ENCODE measurements around the gene KDF1.

The KDF1 gene

GRCh38 chr1:26938659-26939025, 21.6 kb downstream of the KDF1 start:
- Histone ChIP-seq H3K27ac (ENCODE audit: low read length) (no peak overlapping the region), H3K27me3 (ENCODE audit: insufficient read depth, low read length, poor library complexity) (no peaks in the 10 kb centered on the region), H3K36me3 (ENCODE audit: insufficient read depth, low read length) (peaks cover 74% of the 10 kb centered on the region), H3K79me2 (ENCODE audit: insufficient read depth, low read length) (peaks cover 53% of the 10 kb centered on the region), H3K9me3 (ENCODE audit: insufficient read depth, low read length, severe bottlenecking) (no peaks in the 10 kb centered on the region), H2AFZ (ENCODE audit: low read depth, low read length) (no peak overlapping the region), H3K4me2 (ENCODE audit: insufficient read depth, low read length) (no peak overlapping the region), H3K9ac (ENCODE audit: low read depth, low read length) (no peak overlapping the region), H3K4me3 (ENCODE audit: low read depth in 1 of 2, low read length in 2 of 2) (no peak overlapping the region), H3K4me1 (ENCODE audit: insufficient read depth, low read length) (no peaks in the 10 kb centered on the region), H4K20me1 (ENCODE audit: insufficient read depth, low read length) (peaks cover 36% of the 10 kb centered on the region)
- DNase-seq: no peak
- TF ChIP-seq CTCF (IDR thresholded peaks at IDR 0.05; ENCODE audit: borderline replicate concordance, extremely low read depth, low read length, poor library complexity, severe bottlenecking) (no peak), EZH2 (IDR thresholded peaks at IDR 0.05; ENCODE audit: borderline replicate concordance, low read depth, low read length, severe bottlenecking) (no peak)
- ATAC-seq (ENCODE audit: insufficient read depth, low read depth): no peak

DNA sequence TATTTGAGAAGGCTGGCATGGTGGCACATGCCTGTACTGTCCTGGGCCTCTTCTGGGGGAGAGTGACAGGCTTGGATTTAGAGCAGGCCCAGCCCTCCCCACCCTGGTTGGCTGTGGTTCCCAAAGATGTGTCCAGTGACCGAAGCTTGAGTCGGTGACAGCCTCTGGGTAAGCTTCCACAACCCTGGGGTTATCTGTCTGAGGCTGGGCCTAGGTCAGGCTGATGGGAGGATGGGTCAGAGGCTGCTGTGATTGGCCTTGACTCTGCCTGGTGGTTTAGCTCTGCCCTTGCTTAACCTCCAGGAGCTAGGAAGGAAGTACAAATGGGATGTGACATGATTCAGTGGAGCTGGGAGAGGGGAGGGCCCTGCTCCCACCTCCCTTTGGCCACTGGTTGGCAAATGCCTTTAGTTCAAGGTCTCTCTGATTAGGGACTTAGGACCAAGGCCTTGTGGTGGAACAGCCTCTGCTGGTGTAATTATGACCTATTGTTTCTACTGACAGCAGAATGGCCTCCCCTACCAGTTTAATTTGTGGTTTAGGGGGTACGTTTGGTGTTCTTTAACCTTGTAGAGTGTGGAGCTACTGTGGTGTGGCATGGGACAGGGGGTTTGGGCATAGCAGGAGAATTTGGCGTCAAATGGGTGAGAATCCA, 22.1 kb downstream of the KDF1 start:
- TF ChIP-seq CTCF (IDR thresholded peaks at IDR 0.05; ENCODE audit: borderline replicate concordance, extremely low read depth, low read length, poor library complexity, severe bottlenecking) (no peak), EZH2 (IDR thresholded peaks at IDR 0.05; ENCODE audit: borderline replicate concordance, low read depth, low read length, severe bottlenecking) (no peak)
- Histone ChIP-seq H3K27ac (ENCODE audit: low read length) (no peak overlapping the region), H2AFZ (ENCODE audit: low read depth, low read length) (no peak overlapping the region), H3K9me3 (ENCODE audit: insufficient read depth, low read length, severe bottlenecking) (no peaks in the 10 kb centered on the region), H3K9ac (ENCODE audit: low read depth, low read length) (no peak overlapping the region), H3K27me3 (ENCODE audit: insufficient read depth, low read length, poor library complexity) (no peaks in the 10 kb centered on the region), H4K20me1 (ENCODE audit: insufficient read depth, low read length) (peaks cover 36% of the 10 kb centered on the region), H3K36me3 (ENCODE audit: insufficient read depth, low read length) (peaks cover 74% of the 10 kb centered on the region), H3K4me3 (ENCODE audit: low read depth in 1 of 2, low read length in 2 of 2) (no peak overlapping the region), H3K79me2 (ENCODE audit: insufficient read depth, low read length) (peaks cover 57% of the 10 kb centered on the region), H3K4me1 (ENCODE audit: insufficient read depth, low read length) (no peaks in the 10 kb centered on the region), H3K4me2 (ENCODE audit: insufficient read depth, low read length) (no peak overlapping the region)
- ATAC-seq (ENCODE audit: insufficient read depth, low read depth) (no peak), DNase-seq (no peak)

GRCh38 chr1:26936823-26937222, 23.4 kb downstream of the KDF1 start:
- H3K4me3 ChIP-seq (ENCODE audit: low read depth in 1 of 2, low read length in 2 of 2): no peak overlapping the region
- H3K9me3 ChIP-seq (ENCODE audit: insufficient read depth, low read length, severe bottlenecking): no peaks in the 10 kb centered on the region
- no peak for DNase-seq
- H3K27me3 ChIP-seq (ENCODE audit: insufficient read depth, low read length, poor library complexity): no peaks in the 10 kb centered on the region
- H3K79me2 ChIP-seq (ENCODE audit: insufficient read depth, low read length): peaks cover 69% of the 10 kb centered on the region
- no peak overlapping the region for H3K9ac ChIP-seq (ENCODE audit: low read depth, low read length)
- H3K36me3 ChIP-seq (ENCODE audit: insufficient read depth, low read length): peaks cover 71% of the 10 kb centered on the region
- H3K4me1 ChIP-seq (ENCODE audit: insufficient read depth, low read length): no peaks in the 10 kb centered on the region
- H3K4me2 ChIP-seq (ENCODE audit: insufficient read depth, low read length): no peak overlapping the region
- H3K27ac ChIP-seq (ENCODE audit: low read length): no peak overlapping the region
- H4K20me1 ChIP-seq (ENCODE audit: insufficient read depth, low read length): peaks cover 39% of the 10 kb centered on the region
- ATAC-seq (ENCODE audit: insufficient read depth, low read depth): no peak
- TF ChIP-seq EZH2 (IDR thresholded peaks at IDR 0.05; ENCODE audit: borderline replicate concordance, low read depth, low read length, severe bottlenecking) (no peak), CTCF (IDR thresholded peaks at IDR 0.05; ENCODE audit: borderline replicate concordance, extremely low read depth, low read length, poor library complexity, severe bottlenecking) (no peak)
- H2AFZ ChIP-seq (ENCODE audit: low read depth, low read length): no peak overlapping the region

Data from DND-41 (cell line).